Brain microvascular endothelial cell (primary cell): ENCODE data around the gene PACSIN2.
"Not testable (repeated sequence)": the region's sequence is repeated elsewhere in the genome, so short reads cannot be mapped to it uniquely, and the experiment has no call there.

Experiments
- DNase-seq: peaks from one replicate; pipeline ENCODE4 v3.0.0-alpha.2; 2020
- H3K27ac ChIP-seq: fragments of 250-450 bp; sonication (Bioruptor Pico); 2 replicates; pipeline ENCODE4 v1.5.1; 2020; ENCODE audit warnings: mild to moderate bottlenecking, moderate library complexity
- H3K27me3 ChIP-seq: fragments of 250-450 bp; sonication (Bioruptor Pico); replicated peaks from 2 replicates; pipeline ENCODE4 v1.5.1; 2020; ENCODE audit warnings: mild to moderate bottlenecking
- H3K36me3 ChIP-seq: fragments of 250-450 bp; sonication (Bioruptor Pico); replicated peaks from 2 replicates; pipeline ENCODE4 v1.5.1; 2020; ENCODE audit warnings: mild to moderate bottlenecking
- H3K4me3 ChIP-seq: 2 replicates; pipeline ENCODE4 v1.5.1; 2011; ENCODE audit warnings: low read depth, mild to moderate bottlenecking, control low read depth, low read length, moderate library complexity
- in situ Hi-C: cut with HindIII; loops from 2 replicates; pipeline ENCODE4 v1.10.0; 2017; ENCODE audit warnings: low sequenced_read_pairs, low pct_ligation_motif_present
- TF ChIP-seq, protein P1 (sequence below): IDR thresholded peaks from 2 replicates; pipeline ENCODE4 v1.5.1; 2011; ENCODE audit warnings: low read depth, mild to moderate bottlenecking, moderate library complexity, low read length, control low read depth, inconsistent platforms; ENCODE audit errors: missing control alignments

PACSIN2 gene

DNA sequence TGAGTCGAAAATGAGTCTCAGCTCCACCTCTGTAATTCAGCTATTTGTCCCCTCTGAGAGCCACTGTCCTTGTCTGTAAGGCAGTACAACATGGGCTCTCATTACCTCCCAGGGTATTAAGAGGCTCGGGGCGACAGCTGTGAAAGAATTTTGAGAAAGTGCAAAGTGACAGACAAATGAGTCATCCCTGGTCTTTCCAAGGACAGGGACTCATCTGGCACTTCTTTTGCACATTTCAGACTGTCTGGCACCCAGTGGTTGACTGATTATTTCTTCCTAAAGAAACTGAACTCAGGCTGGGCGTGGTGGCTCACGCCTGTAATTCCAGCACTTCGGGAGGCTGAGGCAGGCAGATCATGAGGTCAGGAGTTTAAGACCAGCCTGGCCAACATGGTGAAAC is 95.8 kb downstream of the PACSIN2 start:
- Histone ChIP-seq H3K27ac (no peak overlapping the region), H3K36me3 (no peaks in the 10 kb centered on the region), H3K27me3 (no peaks in the 10 kb centered on the region), H3K4me3 (no peak overlapping the region)
- DNase-seq: no peak
- in situ Hi-C loops: no loop called here
- TF ChIP-seq, protein P1, sequence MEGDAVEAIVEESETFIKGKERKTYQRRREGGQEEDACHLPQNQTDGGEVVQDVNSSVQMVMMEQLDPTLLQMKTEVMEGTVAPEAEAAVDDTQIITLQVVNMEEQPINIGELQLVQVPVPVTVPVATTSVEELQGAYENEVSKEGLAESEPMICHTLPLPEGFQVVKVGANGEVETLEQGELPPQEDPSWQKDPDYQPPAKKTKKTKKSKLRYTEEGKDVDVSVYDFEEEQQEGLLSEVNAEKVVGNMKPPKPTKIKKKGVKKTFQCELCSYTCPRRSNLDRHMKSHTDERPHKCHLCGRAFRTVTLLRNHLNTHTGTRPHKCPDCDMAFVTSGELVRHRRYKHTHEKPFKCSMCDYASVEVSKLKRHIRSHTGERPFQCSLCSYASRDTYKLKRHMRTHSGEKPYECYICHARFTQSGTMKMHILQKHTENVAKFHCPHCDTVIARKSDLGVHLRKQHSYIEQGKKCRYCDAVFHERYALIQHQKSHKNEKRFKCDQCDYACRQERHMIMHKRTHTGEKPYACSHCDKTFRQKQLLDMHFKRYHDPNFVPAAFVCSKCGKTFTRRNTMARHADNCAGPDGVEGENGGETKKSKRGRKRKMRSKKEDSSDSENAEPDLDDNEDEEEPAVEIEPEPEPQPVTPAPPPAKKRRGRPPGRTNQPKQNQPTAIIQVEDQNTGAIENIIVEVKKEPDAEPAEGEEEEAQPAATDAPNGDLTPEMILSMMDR: no peak

GRCh38 chr22:42918500-42918899 is 96.4 kb downstream of the PACSIN2 start:
- Histone ChIP-seq H3K4me3 (no peak overlapping the region), H3K27ac (no peak overlapping the region), H3K27me3 (no peaks in the 10 kb centered on the region), H3K36me3 (no peaks in the 10 kb centered on the region)
- DNase-seq: no peak
- in situ Hi-C loops: no loop called here
- TF ChIP-seq, protein P1: no peak

GRCh38 chr22:42917358-42917757 is 97.6 kb downstream of the PACSIN2 start:
- H3K27ac ChIP-seq, H3K4me3 ChIP-seq, DNase-seq, H3K27me3 ChIP-seq, in situ Hi-C loops, H3K36me3 ChIP-seq: not testable (repeated sequence)

- Histone ChIP-seq H3K36me3 (peaks cover 3% of the 10 kb centered on the region), H3K27ac (no peak overlapping the region), H3K4me3 (no peak overlapping the region), H3K27me3 (no peaks in the 10 kb centered on the region)
- in situ Hi-C loops: no loop called here
- TF ChIP-seq, protein P1: no peak
- no peak for DNase-seq
Observed at GRCh38 chr22:42915980-42916765, 98.8 kb downstream of the PACSIN2 start.

DNA sequence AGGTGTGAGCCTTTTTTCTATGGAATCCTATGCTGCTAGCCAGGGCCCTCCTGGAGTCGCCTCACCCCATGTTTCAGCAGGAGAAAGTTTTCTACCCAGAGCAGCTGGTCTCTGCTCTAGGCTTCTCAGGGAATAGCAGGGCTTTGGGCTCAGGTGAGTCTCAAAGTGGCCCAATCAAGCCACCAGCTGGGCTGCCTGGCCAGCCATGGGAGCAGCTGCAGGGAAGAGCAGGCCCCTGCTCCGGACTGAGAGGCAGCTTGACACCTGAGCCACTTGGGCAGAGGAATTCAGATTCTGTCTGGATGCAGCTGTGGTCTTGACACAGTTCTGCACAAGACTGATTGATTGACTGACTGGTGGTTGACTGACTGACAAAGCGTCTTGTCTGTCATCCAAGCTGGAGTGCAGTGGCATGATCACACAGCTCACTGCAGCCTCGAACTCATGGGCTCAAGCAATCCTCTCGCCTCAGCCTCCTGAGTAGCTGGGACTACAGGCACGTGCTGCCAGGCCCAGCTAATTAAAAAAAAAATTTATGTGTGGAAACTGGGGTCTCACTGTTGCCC is 100.4 kb downstream of the PACSIN2 start:
- in situ Hi-C loops: no loop called here
- H3K4me3 ChIP-seq: no peak overlapping the region
- TF ChIP-seq, protein P1: no peak
- no peak for DNase-seq
- peaks cover 5% of the 10 kb centered on the region for H3K36me3 ChIP-seq
- no peak overlapping the region for H3K27ac ChIP-seq
- H3K27me3 ChIP-seq: no peaks in the 10 kb centered on the region

GRCh38 chr22:42913874-42914510 is 101.0 kb downstream of the PACSIN2 start:
- DNase-seq: no peak
- TF ChIP-seq, protein P1: no peak
- Histone ChIP-seq H3K36me3 (peaks cover 5% of the 10 kb centered on the region), H3K27ac (no peak overlapping the region), H3K27me3 (no peaks in the 10 kb centered on the region), H3K4me3 (no peak overlapping the region)
- in situ Hi-C loops: no loop called here
